SKM-1 (cell line): Measurements from ENCODE around the gene CTTNBP2NL.

Experiments
- DNase-seq: peaks from one replicate; lab custom pipeline; 2025; ENCODE audit not compliant: unreplicated experiment; lab: John Stamatoyannopoulos, UW

CTTNBP2NL gene

DNA sequence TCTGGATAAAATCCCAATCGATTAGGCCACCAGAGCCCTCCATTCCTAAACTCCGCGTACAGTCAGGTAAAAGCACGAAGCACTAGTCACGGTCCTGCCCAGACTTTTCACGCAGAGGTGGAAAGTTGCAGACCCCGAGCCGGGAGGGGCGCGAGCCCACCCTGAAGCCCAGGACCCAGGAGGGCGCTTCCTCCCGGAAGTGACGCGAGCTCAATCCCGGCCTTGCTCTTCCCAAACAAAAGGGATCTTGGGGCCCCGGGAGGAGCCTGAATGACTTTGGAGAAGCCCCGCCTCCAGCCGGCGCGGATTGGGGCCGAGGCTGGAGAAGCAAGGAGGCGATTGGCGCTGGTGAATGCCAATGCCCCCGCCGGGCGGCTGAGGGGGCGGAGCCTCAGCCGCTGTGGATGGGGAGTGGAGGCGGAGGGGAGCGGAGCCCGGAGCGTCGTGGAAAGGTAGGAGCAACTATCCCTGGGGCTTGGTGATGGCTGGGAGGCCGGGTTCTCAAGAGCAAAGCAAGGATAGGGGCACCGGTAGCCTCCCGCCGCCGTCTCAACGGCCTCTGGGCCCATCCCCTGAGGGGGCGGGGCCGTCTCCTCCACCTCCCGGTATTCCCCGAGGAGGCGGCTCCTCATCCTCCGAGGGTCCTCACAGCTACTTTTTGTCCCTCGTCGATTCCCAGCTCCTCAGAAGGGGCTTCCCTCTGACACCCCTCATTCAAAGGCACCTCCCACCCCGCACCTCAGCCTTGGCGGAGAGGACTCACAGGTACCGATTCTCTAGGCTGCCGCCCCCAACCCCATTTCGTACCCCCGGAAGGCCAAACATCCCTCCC is at the start of gene CTTNBP2NL:
CTTNBP2NL (plus strand) TSS at position 394 of the 832 bp plus-strand sequence. CDS start 19,952 bp downstream, outside the sequence.
- peak; percentile 63 for DNase-seq

DNA sequence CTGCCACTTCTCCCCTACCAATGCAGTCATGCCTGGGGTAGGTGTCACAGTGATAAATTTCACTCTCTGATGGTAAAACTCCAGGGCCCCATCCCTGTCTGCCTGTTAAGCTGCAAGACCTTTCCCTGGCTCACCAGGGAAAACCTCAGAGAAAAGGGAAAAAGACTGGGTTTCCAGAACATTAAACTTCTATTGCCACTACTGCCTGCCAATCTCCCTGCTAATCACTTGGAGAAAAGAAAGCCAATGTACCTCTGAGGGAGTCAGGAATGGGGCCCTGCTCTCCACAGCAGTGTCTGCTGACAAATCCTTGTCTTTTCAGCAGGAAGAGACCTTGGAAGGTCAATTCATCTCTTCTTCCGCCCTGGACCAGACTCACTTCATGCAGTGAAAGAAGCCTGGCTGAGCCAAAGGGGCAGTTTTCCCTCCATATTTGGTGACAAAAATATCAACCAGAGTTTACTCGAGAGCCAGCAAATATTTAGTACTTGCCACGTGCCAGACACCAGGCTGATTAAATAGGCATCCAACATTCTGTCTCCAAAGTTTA is 49.1 kb upstream of the CTTNBP2NL start:
- no peak for DNase-seq

- no peak for DNase-seq
Measured at GRCh38 chr1:112356765-112357164, 39.2 kb upstream of the CTTNBP2NL start.

GRCh38 chr1:112357467-112357866 is 38.5 kb upstream of the CTTNBP2NL start:
- DNase-seq, result no peak

GRCh38 chr1:112358061-112358770 is 37.8 kb upstream of the CTTNBP2NL start:
- no peak for DNase-seq

GRCh38 chr1:112358798-112359408 is 37.1 kb upstream of the CTTNBP2NL start:
- DNase-seq, result peak; percentile 16

- DNase-seq, result no peak
Measured at GRCh38 chr1:112359961-112360767, 35.9 kb upstream of the CTTNBP2NL start.

DNA sequence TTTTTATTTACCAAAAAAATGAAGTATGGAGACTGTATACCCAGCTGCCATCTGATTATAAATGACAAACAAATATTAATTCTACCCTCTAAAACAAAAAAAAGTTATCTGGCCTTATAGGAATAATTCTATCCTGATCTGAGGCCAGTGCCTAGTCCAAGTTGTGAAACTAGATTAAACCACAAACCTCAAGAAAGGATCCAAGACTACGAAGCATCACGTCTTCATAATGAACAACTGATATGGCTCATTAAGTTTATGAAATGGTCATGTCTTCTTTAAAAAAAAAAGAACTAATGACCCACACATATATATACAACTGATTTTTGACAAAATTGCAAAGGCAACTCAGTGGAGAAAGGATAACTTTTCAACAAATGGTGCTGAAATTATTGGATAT is 32.4 kb upstream of the CTTNBP2NL start:
- DNase-seq, result no peak

- DNase-seq, result no peak
Measured at GRCh38 chr1:112368198-112368597, 27.8 kb upstream of the CTTNBP2NL start.

DNA sequence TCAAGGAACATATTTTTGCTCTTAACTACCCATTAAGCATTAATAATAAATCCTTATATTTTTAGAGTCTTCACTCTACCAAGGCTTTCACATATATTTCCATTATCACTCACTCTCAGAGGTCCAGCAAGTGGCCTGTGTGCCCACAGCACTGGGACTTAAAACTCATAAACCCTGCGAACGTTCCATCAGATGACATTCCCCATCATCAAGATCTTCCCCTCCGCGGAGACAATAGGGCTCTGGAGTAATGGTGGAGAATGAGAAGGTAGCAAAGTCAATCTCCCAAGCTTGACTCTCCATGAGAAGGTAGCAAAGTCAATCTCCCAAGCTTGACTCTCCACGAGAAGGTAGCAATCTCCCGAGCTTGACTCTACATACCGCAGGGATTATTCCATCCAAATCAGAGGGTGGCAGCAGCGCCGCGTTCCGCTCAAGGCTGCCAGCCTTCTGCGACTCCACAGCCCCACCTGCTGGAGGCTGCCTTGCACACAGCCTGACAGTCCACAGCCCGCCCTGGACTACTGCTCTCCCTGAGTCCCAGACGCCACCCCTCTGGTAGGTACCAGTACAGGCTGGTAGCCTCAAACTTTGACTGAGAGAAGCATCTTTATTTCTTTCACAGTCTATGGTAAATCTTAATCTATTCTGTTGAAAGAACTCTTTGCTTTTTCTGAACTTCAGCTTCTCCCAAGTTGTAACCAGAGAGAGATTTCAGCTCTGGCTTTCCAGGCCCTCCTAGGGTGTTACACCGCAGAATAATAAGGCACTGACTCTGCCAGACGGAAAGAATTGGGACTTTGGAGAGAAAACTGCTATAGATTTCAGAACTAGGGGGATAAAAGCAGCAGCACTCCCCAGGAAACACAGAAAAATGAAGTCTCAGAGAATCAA is 26.4 kb upstream of the CTTNBP2NL start:
- peak; percentile 79 for DNase-seq

GRCh38 chr1:112370996-112371395 is 25.0 kb upstream of the CTTNBP2NL start:
- DNase-seq, result no peak

- no peak for DNase-seq
Measured at GRCh38 chr1:112371775-112372174, 24.2 kb upstream of the CTTNBP2NL start.

GRCh38 chr1:112373806-112374205 is 22.2 kb upstream of the CTTNBP2NL start:
- no peak for DNase-seq

DNA sequence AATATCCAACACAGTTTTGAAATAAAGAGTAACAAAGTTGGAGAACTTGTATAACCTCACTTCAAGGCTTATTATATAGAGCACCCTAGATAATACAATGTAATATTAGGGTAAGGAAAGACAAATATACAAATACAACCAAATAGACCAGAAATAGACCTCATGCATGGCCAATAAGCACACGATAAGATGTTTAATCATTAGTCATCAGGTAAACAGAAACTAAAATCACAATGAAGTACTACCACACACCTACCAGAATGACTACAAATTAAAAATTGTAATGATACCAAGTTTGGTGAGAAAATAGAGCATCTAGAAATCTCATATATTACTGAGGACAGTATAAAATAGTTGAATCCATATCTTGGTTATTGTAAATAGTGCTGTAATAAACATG is 20.3 kb upstream of the CTTNBP2NL start:
- no peak for DNase-seq

DNA sequence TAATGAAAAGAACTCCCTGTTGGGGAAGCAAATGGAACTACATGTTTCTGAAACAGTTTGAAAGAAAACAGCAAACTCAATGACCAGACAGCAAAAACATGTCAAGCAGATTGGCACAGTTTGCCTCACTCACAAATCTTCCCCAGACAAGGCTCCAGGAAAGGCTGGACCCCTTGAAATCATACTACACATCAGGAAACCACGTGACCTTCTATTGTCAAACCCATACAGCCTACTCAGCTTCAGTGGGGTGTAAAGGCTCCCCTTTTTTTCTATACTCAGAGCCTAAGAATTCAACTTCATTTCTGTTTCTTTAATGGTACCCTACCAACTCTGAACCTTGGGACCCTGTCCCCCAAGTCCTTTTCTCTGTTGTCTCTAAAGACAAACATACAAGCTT is 15.7 kb upstream of the CTTNBP2NL start:
- DNase-seq, result no peak

GRCh38 chr1:112381324-112382076 is 14.5 kb upstream of the CTTNBP2NL start:
- DNase-seq, result no peak

DNA sequence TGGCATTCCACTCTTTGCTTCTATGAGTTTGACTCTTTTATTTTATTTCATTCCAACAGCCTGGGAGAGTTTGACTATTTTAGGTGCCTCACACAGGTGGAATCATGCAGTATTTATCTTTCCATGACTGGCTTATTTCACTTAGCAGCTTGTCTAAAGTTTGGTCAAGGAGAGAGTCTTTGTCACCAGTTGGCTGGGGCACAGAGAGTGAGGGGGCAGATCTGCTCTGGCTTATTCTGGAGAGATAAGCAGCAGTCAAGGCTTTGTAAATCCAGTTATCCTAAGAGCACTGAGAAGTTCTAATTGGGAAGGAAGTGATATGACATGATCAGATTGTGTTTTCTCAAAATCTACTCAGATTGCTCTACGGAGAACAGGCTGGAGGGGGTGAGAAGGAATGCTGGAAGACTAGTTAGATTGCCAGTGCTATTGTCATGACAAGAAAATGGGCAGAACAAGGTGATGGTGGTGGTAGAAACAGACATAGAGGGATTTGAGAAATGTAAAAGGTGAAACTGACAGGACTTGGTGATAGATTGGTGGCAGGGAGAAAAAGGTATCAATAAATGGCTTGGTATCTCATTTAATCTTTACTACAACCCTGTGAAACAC is 12.1 kb upstream of the CTTNBP2NL start:
- no peak for DNase-seq

GRCh38 chr1:112386024-112386723 is 9.8 kb upstream of the CTTNBP2NL start:
- no peak for DNase-seq
